Gastrocnemius medialis (tissue), 4 donors: Measurements from ENCODE around the gene CCDC12. TPM values are rescaled to one million over a fixed set of nuclear protein-coding genes. Genes with fewer than 3 reads are reported as not detected.

Experiments
- ATAC-seq, 2 donors: fragments of 150-250 bp; one replicate each; pipeline ENCODE4 v1.9.1; 2016
- DNase-seq, 2 donors: peaks; one replicate each; pipeline ENCODE4 v3.0.0-alpha.2; 2019
- H3K27ac ChIP-seq, 4 donors: fragments of 200-600 bp; sonication (generic); 1 replicate in 1 of 4; 2 replicates in 3 of 4; pipeline ENCODE4 v1.5.1; 2016 to 2018; ENCODE audit warnings: mild to moderate bottlenecking in 2 of 4, moderate library complexity in 1 of 4
- H3K27me3 ChIP-seq, 3 donors: fragments of 200-600 bp; sonication (generic) in 2 of 3; 1 replicate in 1 of 3; 2 replicates in 2 of 3; pipeline versions ENCODE4 v1.5.1 to v1.6.0; 2016 to 2019; ENCODE audit warnings: mild to moderate bottlenecking in 1 of 3, moderate library complexity in 1 of 3
- H3K36me3 ChIP-seq, 2 donors: fragments of 200-600 bp; sonication (generic) in 1 of 2; one replicate each; pipeline ENCODE4 v1.5.1; 2017 to 2018
- H3K4me1 ChIP-seq, 2 donors: fragments of 200-600 bp; sonication (generic) in 1 of 2; one replicate each; pipeline ENCODE4 v1.5.1; 2016 to 2017; ENCODE audit warnings: mild to moderate bottlenecking in 2 of 2
- H3K4me3 ChIP-seq, 4 donors: fragments of 200-600 bp; sonication (generic) in 3 of 4; 1 replicate in 1 of 4; 2 replicates in 3 of 4; pipeline ENCODE4 v1.5.1; 2016 to 2019; ENCODE audit warnings: mild to moderate bottlenecking in 2 of 4
- H3K9me3 ChIP-seq, 3 donors: fragments of 200-600 bp; sonication (generic) in 2 of 3; 1 replicate in 1 of 3; 2 replicates in 2 of 3; pipeline ENCODE4 v1.5.1; 2016 to 2019
- POLR2A ChIP-seq, 2 donors: fragments of 450-650 bp; IDR thresholded peaks; one replicate each; pipeline ENCODE4 v1.6.1; 2017; ENCODE audit warnings: antibody characterized with exemption in 2 of 2, mild to moderate bottlenecking in 2 of 2, moderate library complexity in 2 of 2
- in situ Hi-C, 4 donors: fragments of 200-750 bp; cut with MboI; loops; one replicate each; pipeline versions ENCODE4 v1.15.0 to v1.8.0; 2017; ENCODE audit warnings: low sequenced_read_pairs in 4 of 4
- intact Hi-C: fragments of 100-400 bp; cut with DNase I; formaldehyde crosslinking; loops from one replicate; pipeline ENCODE4 v1.15.1; 2023; ENCODE audit warnings: low total_unique reads
- total RNA-seq, 4 donors: library from RNA; depleted of rRNA; stranded (reverse); fragments of >200 nt; gene quantifications; one replicate each; pipeline versions ENCODE4 v1.1.0 to v1.2.3, GENCODE V29; 2016
- TF ChIP-seq, protein P1 (sequence below), 5 experiments: fragments of 450-650 bp in 3 of 5; fragments of 200-600 bp in 2 of 5; sonication (generic) in 2 of 5; IDR thresholded peaks in 4 of 5; conservative IDR thresholded peaks in 1 of 5; 1 replicate in 4 of 5; 2 replicates in 1 of 5; pipeline ENCODE4 v1.5.1; 2016 to 2019; ENCODE audit warnings: antibody characterized with exemption in 5 of 5, mild to moderate bottlenecking in 3 of 5, moderate library complexity in 3 of 5

The CCDC12 gene
- total RNA-seq, 4 donors from 2014 or later, result 24.6 to 32.0 (median 29.0) TPM

DNA sequence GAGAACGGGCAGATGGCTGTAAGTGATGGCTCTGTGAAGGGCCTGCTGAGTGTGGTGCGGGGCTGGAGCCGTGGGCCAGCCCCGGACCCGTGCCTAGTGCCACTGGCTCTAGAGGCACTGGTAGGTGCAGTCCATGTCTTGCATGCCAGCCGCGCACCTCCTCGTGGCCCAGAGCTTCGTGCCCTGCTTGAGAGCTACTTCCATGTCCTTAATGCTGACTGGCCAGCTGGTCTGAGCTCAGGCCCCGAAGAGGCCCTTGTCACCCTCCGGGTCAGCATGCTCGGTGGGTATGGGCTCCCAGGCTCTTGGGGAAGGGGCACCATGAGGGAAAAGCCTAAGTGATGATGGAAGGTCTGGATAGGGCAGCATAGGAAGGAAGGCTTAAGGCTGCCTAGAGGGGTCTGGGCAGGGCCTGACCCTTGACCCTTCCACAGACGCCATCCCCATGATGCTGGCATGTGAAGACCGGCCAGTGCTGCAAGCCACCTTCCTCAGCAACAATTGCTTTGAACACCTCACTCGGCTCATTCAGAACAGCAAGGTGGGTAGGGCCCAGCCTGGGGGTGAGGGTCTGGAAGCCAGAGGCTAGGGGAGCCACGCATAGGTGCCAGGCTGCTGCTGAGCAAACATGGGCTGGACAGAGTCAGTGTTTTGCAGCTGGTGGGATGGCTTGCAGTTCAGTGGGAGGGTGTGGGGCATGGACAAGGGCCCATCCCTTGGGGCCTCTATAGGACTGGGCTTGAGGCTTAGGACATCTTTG is 15.0 kb upstream of the CCDC12 start:
- DNase-seq (no peak), ATAC-seq (no peak)
- Histone ChIP-seq H3K9me3 (no peaks in the 10 kb centered on the region), H3K4me1 (no peaks in the 10 kb centered on the region), H3K27me3 (no peaks in the 10 kb centered on the region), H3K36me3 (peaks cover 0 to 3% of the 10 kb centered on the region in 2 donors), H3K27ac (no peak overlapping the region), H3K4me3 (no peak overlapping the region)
- intact Hi-C loops (no loop called here), in situ Hi-C loops (no loop called here)
- no peak for TF ChIP-seq POLR2A (IDR thresholded peaks at IDR 0.05)
- TF ChIP-seq, protein P1, sequence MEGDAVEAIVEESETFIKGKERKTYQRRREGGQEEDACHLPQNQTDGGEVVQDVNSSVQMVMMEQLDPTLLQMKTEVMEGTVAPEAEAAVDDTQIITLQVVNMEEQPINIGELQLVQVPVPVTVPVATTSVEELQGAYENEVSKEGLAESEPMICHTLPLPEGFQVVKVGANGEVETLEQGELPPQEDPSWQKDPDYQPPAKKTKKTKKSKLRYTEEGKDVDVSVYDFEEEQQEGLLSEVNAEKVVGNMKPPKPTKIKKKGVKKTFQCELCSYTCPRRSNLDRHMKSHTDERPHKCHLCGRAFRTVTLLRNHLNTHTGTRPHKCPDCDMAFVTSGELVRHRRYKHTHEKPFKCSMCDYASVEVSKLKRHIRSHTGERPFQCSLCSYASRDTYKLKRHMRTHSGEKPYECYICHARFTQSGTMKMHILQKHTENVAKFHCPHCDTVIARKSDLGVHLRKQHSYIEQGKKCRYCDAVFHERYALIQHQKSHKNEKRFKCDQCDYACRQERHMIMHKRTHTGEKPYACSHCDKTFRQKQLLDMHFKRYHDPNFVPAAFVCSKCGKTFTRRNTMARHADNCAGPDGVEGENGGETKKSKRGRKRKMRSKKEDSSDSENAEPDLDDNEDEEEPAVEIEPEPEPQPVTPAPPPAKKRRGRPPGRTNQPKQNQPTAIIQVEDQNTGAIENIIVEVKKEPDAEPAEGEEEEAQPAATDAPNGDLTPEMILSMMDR (IDR thresholded peaks at IDR 0.05 in 4 of 5, conservative IDR thresholded peaks at IDR 0.05 in 1 of 5), result no peak

DNA sequence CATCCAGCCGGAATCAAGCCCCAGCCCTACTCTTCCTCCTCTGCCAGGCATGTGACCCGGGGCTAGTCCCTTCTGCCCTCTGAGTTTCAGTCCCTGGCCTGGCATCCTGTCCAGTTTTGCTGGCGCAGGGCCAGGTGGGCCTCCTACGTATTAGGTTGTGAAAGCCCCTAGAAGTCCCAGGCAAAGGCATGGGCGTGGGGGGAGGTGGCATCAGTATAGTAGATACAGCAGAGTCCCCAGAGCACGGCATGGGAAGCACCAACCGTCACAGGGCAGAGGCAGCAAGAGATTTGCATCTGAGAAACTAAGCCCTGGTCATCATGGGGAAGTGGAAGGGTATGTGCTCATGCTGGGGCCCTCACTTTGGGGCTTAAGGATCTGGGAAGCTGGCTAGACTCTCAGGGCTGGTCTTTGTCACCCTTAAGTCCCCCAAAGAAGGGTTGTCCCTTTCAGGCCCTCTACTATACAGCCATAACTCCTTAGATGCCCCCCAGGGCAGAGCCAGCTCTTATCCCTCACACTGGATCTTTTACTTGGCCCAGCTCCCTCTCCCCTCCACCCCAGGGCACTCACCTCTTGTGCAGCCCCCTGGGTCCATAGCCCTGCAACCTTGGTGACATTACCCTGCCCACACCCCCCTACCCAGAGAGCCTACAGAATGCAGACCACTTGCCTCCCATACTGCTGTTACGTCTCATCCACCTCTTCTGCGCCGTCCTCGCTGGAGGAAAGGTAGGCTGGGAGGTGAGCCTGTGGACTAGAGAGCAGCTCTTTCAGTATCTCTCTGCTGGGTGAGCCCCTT is 14.2 kb upstream of the CCDC12 start:
- Histone ChIP-seq H3K36me3 (peaks cover 0 to 3% of the 10 kb centered on the region in 2 donors), H3K9me3 (no peaks in the 10 kb centered on the region), H3K4me3 (no peak overlapping the region), H3K4me1 (no peaks in the 10 kb centered on the region), H3K27ac (no peak overlapping the region), H3K27me3 (no peaks in the 10 kb centered on the region)
- ATAC-seq (no peak), DNase-seq (no peak)
- intact Hi-C loops, result no loop called here
- TF ChIP-seq POLR2A (IDR thresholded peaks at IDR 0.05), result no peak
- TF ChIP-seq, protein P1 (IDR thresholded peaks at IDR 0.05 in 4 of 5, conservative IDR thresholded peaks at IDR 0.05 in 1 of 5), result no peak
- in situ Hi-C loops, result no loop called here

DNA sequence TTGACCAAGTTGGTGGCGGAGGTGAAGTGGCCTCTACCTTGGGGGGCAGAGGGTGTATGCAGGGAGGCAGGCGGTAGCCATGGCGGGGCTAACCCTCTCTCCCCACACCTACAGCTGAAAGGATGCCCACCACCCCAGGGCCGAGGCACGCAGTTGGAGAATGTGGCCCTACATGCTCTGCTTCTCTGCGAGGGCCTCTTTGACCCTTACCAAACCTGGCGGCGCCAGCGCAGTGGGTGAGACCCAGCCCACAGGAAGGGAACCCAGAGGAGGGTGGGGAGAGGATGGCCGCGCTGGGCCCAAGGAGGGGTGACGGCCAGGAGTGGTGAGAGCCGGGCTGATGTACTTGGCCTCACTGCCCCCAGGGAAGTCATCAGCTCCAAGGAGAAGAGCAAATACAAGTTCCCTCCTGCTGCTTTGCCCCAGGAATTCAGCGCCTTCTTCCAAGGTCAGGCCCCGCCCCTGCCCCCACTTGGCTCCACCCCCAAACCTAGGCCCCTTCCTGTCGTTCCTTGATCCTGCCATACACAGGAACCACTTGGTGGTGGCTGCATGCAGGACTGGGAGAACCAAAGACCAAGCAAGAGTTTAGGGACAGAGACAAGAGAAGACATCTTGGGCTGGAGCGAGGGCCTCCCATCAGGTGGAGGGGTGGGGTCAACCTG is 12.7 kb upstream of the CCDC12 start:
- in situ Hi-C loops, result loop anchor here in 1 of 4 donors (10.0 kb wide), 1 partner anchor 74 kb away; no protein-coding TSS in a partner anchor
- intact Hi-C loops, result no loop called here
- TF ChIP-seq, protein P1 (IDR thresholded peaks at IDR 0.05 in 4 of 5, conservative IDR thresholded peaks at IDR 0.05 in 1 of 5), result no peak
- TF ChIP-seq POLR2A (IDR thresholded peaks at IDR 0.05), result no peak
- H3K4me3 ChIP-seq, result no peak overlapping the region
- no peak for DNase-seq
- H3K27ac ChIP-seq, result no peak overlapping the region
- no peaks in the 10 kb centered on the region for H3K27me3 ChIP-seq
- no peak for ATAC-seq
- H3K4me1 ChIP-seq, result no peaks in the 10 kb centered on the region
- no peaks in the 10 kb centered on the region for H3K36me3 ChIP-seq
- H3K9me3 ChIP-seq, result no peaks in the 10 kb centered on the region

DNA sequence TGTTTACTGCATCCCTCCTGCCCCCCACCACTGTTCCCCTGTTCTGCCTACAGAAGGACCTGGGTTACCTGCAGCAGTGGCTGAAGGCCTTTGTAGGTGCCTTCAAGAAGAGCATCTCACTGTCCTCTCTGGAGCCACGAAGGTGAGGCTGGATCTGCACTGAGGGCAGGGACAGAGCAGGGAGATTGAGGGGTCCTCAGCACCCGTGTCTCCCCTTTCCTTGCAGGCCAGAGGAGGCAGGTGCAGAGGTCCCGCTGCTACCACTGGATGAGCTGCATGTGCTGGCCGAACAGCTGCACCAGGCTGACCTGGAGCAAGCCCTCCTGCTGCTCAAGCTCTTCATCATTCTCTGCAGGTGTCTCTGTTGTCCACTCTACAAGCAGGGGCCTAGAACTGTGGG is 12.1 kb upstream of the CCDC12 start:
- intact Hi-C loops (no loop called here), in situ Hi-C loops (loop anchor here in 1 of 4 donors (10.0 kb wide), 1 partner anchor 74 kb away; no protein-coding TSS in a partner anchor)
- Histone ChIP-seq H3K9me3 (no peaks in the 10 kb centered on the region), H3K36me3 (no peaks in the 10 kb centered on the region), H3K4me3 (no peak overlapping the region), H3K4me1 (no peaks in the 10 kb centered on the region), H3K27ac (peak overlapping the region in 1 of 4 donors; percentile 55), H3K27me3 (no peaks in the 10 kb centered on the region)
- ATAC-seq, result no peak
- no peak for DNase-seq
- TF ChIP-seq, protein P1 (IDR thresholded peaks at IDR 0.05 in 4 of 5, conservative IDR thresholded peaks at IDR 0.05 in 1 of 5), result no peak
- TF ChIP-seq POLR2A (IDR thresholded peaks at IDR 0.05), result no peak
